GM08714 (cell line): ENCODE results near the gene FAM114A2.

ENCODE experiments used
- H3K4me3 ChIP-seq: fragments of 200-500 bp; sonication (Bioruptor generic); 2 replicates; pipeline ENCODE4 v1.5.1; 2014; ENCODE audit warnings: mild to moderate bottlenecking, low read length, inconsistent platforms
- ZNF274 ChIP-seq: IDR thresholded peaks from 2 replicates; pipeline ENCODE4 v1.6.1; 2012; ENCODE audit warnings: mild to moderate bottlenecking, low read depth, low read length

FAM114A2 gene

DNA sequence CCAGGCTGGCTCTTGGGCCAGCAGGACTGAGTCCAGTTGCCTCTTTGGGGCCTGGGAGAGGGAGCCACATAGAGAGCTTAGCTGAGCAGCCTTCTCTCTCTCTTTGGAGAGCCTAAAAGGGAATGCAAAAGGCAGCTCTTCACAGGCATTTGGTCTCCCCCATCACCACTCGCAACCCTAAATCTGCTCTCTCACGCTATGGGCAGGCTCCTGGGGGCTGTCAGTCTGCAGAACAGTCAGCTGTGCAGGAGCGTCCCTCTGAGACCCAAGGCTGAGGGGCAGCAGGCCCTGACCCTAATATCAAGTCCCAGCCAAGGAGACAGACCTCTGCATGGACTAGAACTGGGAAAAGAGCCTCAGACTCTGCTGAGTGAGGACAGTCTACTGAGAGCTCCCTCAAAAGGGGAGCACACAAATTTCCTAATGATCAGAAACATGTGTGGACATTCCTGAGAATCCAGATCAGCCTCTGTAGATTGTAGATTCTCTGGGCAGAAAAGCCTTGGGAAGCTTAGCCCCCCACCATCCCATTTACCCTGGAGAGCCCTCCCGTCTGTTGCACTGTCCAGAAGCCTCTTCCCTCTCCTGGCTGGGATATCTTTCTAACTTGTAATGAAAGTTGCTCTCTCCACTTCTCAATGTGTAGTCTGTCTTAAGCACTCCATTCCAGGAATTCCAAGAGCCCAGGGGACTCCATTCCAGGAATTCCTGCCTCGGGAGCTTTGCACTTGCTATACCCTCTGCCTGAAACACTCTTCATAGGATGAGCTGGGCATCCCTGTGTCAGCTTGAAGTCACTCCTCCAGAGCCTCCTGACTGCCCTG is 79.4 kb downstream of the FAM114A2 start:
- TF ChIP-seq ZNF274: no peak
- H3K4me3 ChIP-seq: no peak overlapping the region

- TF ChIP-seq ZNF274: no peak
Observed at GRCh38 chr5:153957205-153957604, 81.5 kb downstream of the FAM114A2 start.

DNA sequence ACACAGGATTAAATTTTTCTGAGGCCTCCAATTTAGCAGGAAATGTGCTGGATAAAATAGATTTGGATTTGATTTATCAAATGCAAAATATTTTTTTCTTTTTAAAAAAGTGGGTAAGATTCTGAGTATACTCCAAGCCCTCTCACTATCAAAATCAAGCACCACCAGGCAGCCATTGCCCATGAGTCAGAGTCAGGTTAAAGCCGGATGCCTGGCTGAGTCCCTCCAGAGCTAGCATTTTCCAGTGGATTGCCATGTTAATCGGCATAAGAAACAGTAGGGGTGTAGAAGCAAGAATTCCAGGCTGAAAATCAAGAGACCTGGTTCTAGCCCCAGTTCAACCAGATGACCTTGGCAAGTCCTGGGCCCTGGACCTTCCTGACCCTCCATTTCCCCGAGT is 85.3 kb downstream of the FAM114A2 start:
- no peak for TF ChIP-seq ZNF274
- H3K4me3 ChIP-seq: no peak overlapping the region

More at GRCh38 chr5:153957205-153957604, 81.5 kb downstream of the FAM114A2 start:
- no peak overlapping the region for H3K4me3 ChIP-seq

GRCh38 chr5:153952893-153953292 is 85.8 kb downstream of the FAM114A2 start:
- H3K4me3 ChIP-seq: no peak overlapping the region
- TF ChIP-seq ZNF274: no peak

DNA sequence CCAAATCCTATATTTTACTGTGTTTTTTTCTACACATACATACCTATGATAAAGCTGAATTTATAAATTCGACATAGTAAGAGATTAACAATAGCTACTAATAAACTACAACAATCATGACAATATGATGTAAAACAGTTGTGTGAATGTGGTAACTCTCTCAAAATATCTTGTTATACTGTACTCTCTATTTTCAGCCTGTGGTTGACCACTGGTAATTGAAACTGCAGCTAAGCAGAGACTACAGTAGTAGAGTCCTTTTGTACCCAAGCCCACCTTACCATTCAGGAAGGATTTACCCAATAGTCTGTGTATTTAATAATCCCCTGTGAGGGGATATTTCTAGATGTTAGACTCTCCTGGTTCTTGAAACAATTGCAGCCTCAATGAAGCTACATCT is 86.7 kb downstream of the FAM114A2 start:
- TF ChIP-seq ZNF274: no peak
- no peak overlapping the region for H3K4me3 ChIP-seq

DNA sequence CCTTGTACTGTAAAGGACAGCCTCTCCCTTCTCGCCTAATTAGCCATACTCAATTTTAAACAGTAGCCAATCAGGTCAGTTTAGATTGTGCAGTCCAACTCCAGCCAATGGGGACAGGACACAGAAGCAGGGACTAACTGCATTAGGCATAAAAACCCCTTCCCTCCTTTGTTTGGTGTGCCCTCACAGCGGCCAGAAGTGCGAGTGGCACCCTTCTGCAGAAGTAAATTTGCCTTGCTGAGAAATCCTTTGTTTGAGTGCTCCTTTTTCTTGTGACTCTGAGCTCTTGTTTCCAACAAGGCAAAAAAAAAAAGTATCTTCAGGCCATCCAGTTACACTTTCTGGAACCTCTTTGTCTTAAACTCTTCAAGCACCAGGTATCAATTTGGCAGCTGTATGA is 97.4 kb downstream of the FAM114A2 start:
- no peak overlapping the region for H3K4me3 ChIP-seq
- TF ChIP-seq ZNF274: no peak
